Ovary (tissue), 3 donors: ENCODE measurements around the gene SRSF9.

Source experiments
- CTCF ChIP-seq, 3 donors: fragments of 450-650 bp in 2 of 3; fragments of 200-600 bp in 1 of 3; IDR thresholded peaks; one replicate each; pipeline versions ENCODE4 v1.5.1 to v1.8.0; 2016 to 2022; ENCODE audit warnings: antibody characterized with exemption in 3 of 3, mild to moderate bottlenecking in 1 of 3
- POLR2A ChIP-seq: fragments of 450-650 bp; IDR thresholded peaks from one replicate; pipeline ENCODE4 v1.6.1; 2017; ENCODE audit warnings: antibody characterized with exemption, mild to moderate bottlenecking, moderate library complexity
- donor health status: DM: no; HTN: no; CAD: no.

DNA sequence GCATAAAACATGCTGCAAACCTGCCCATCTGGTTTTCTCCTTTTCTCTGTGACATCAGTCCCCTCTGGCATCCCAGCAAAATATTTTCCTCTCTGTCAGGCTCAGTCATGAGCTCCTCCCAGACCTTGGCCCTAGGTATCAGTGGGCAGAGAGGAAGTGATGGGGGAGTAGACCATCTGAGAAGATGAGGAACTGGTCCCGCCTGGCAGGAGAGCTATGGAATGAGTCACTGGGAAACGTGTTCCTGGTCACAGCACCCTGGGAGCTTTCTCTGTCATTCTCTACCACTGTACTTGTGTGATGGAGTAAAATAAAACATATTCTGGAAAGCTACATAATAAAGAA lies 5.0 kb upstream of the SRSF9 start:
- TF ChIP-seq POLR2A (no peak), CTCF (IDR thresholded peaks at IDR 0.05) (no peak)
